Activated CD4-positive, alpha-beta T cell treated with anti-CD3 and anti-CD28 coated beads, Interleukin-2, amount 10 ng/mL, durations not matched to agents 7 days and 5 days (primary cell): Measurements from ENCODE around the gene HRCT1. TPM values are rescaled to one million over a fixed set of nuclear protein-coding genes. Genes with fewer than 3 reads are reported as not detected.
A peak's percentile ranks its signal among the peaks of the same experiment; 100 is the strongest.

Experiments used
- CTCF ChIA-PET: fragments of 350-600 bp; sonication (Branson Sonifier 250); formaldehyde crosslinking; loops from one replicate; lab custom pipeline; 2021; ENCODE audit warnings: antibody characterized with exemption; lab: Charles Lee
- POLR2A ChIA-PET: fragments of 350-600 bp; sonication (Branson Sonifier 250); formaldehyde crosslinking; loops from one replicate; lab custom pipeline; 2021; ENCODE audit warnings: antibody characterized with exemption; lab: Charles Lee
- DNase-seq: peaks from one replicate; pipeline ENCODE4 v3.0.0-alpha.2; 2020
- H3K27ac Mint-ChIP-seq: one replicate; pipeline ENCODE4 v1.8.0; 2021; ENCODE audit warnings: mild to moderate bottlenecking, moderate library complexity, mixed read lengths
- H3K27me3 Mint-ChIP-seq: one replicate; pipeline ENCODE4 v1.8.0; 2021; ENCODE audit warnings: mixed read lengths
- H3K36me3 Mint-ChIP-seq: one replicate; pipeline ENCODE4 v1.8.0; 2021; ENCODE audit warnings: low read depth, mixed read lengths
- H3K4me1 Mint-ChIP-seq: one replicate; pipeline ENCODE4 v1.8.0; 2021; ENCODE audit warnings: mixed read lengths
- H3K4me3 Mint-ChIP-seq: one replicate; pipeline ENCODE4 v1.8.0; 2021; ENCODE audit warnings: mild to moderate bottlenecking, moderate library complexity, mixed read lengths
- H3K9me3 Mint-ChIP-seq: one replicate; pipeline ENCODE4 v1.8.0; 2021; ENCODE audit warnings: mixed read lengths
- total RNA-seq, 2 experiments: library from RNA; stranded (reverse); gene quantifications; one replicate each; pipeline ENCODE4 v1.2.3, GENCODE V29; 2021

Gene HRCT1
- total RNA-seq = not detected

- H3K4me3 Mint-ChIP-seq = no peak within 1 kb of the TSS
- DNase-seq = no peak
- H3K27ac Mint-ChIP-seq = no peak within 1 kb of the TSS
- H3K4me1 Mint-ChIP-seq = peaks cover 45% of the 10 kb centered on the region
- H3K9me3 Mint-ChIP-seq = no peaks in the 10 kb centered on the region
- ChIA-PET CTCF (interaction anchor here (0.6 kb wide), 2 partner anchors 136 to 643 kb away, joined by 3 read pairs; no protein-coding TSS in a partner anchor), POLR2A (no interaction called here)
- peaks cover 1% of the 10 kb centered on the region for H3K36me3 Mint-ChIP-seq
- H3K27me3 Mint-ChIP-seq = peaks cover 3% of the 10 kb centered on the region
These were observed at the start of gene HRCT1 for GRCh38 chr9:35905912-35906679. TSS of gene HRCT1 (plus strand) at chr9:35906202. CDS start at chr9:35906288, 86 bp downstream.

- no peak overlapping the region for H3K27ac Mint-ChIP-seq
- CTCF ChIA-PET = interaction anchor here (1.2 to 1.9 kb wide), 4 partner anchors 9 to 128 kb away, joined by 4 to 7 read pairs (median 5); no protein-coding TSS in a partner anchor
- H3K9me3 Mint-ChIP-seq = no peaks in the 10 kb centered on the region
- DNase-seq = peak; percentile 1
- no peaks in the 10 kb centered on the region for H3K36me3 Mint-ChIP-seq
- H3K27me3 Mint-ChIP-seq = peaks cover 3% of the 10 kb centered on the region
- no peak overlapping the region for H3K4me3 Mint-ChIP-seq
- peaks cover 4% of the 10 kb centered on the region for H3K4me1 Mint-ChIP-seq
- POLR2A ChIA-PET = no interaction called here
These were observed 49.8 kb upstream of the HRCT1 start for GRCh38 chr9:35856206-35856605.

- H3K4me3 Mint-ChIP-seq = no peak overlapping the region
- no peaks in the 10 kb centered on the region for H3K36me3 Mint-ChIP-seq
- H3K27ac Mint-ChIP-seq = no peak overlapping the region
- peaks cover 7% of the 10 kb centered on the region for H3K27me3 Mint-ChIP-seq
- no peaks in the 10 kb centered on the region for H3K9me3 Mint-ChIP-seq
- H3K4me1 Mint-ChIP-seq = peaks cover 4% of the 10 kb centered on the region
- peak; percentile 2 for DNase-seq
- ChIA-PET CTCF (interaction anchor here (1.1 to 1.9 kb wide), 6 partner anchors 8 to 128 kb away, joined by 3 to 7 read pairs (median 4); no protein-coding TSS in a partner anchor), POLR2A (no interaction called here)
These were observed 49.1 kb upstream of the HRCT1 start for GRCh38 chr9:35856882-35857281.

GRCh38 chr9:35858458-35858857 is 47.5 kb upstream of the HRCT1 start:
- POLR2A ChIA-PET = no interaction called here
- H3K9me3 Mint-ChIP-seq = no peaks in the 10 kb centered on the region
- no peaks in the 10 kb centered on the region for H3K36me3 Mint-ChIP-seq
- H3K27ac Mint-ChIP-seq = no peak overlapping the region
- H3K27me3 Mint-ChIP-seq = peaks cover 7% of the 10 kb centered on the region
- H3K4me1 Mint-ChIP-seq = peaks cover 4% of the 10 kb centered on the region
- no peak for DNase-seq
- no peak overlapping the region for H3K4me3 Mint-ChIP-seq
- CTCF ChIA-PET = interaction anchor here (1.1 to 1.9 kb wide), 2 partner anchors 10 to 20 kb away, joined by 4 read pairs; no protein-coding TSS in a partner anchor

- Mint-ChIP-seq H3K27me3 (peaks cover 7% of the 10 kb centered on the region), H3K4me3 (no peak overlapping the region), H3K4me1 (peaks cover 4% of the 10 kb centered on the region), H3K36me3 (no peaks in the 10 kb centered on the region), H3K9me3 (no peaks in the 10 kb centered on the region), H3K27ac (no peak overlapping the region)
- CTCF ChIA-PET = interaction anchor here (0.6 kb wide), 1 partner anchor 88 kb away, joined by 4 read pairs; no protein-coding TSS in a partner anchor
- no peak for DNase-seq
- POLR2A ChIA-PET = no interaction called here
These were observed 46.6 kb upstream of the HRCT1 start for GRCh38 chr9:35859310-35859989.

- peaks cover 7% of the 10 kb centered on the region for H3K27me3 Mint-ChIP-seq
- no peaks in the 10 kb centered on the region for H3K36me3 Mint-ChIP-seq
- ChIA-PET CTCF (no interaction called here), POLR2A (no interaction called here)
- no peak for DNase-seq
- peaks cover 4% of the 10 kb centered on the region for H3K4me1 Mint-ChIP-seq
- no peak overlapping the region for H3K27ac Mint-ChIP-seq
- H3K9me3 Mint-ChIP-seq = no peaks in the 10 kb centered on the region
- H3K4me3 Mint-ChIP-seq = no peak overlapping the region
These were observed 46.0 kb upstream of the HRCT1 start for GRCh38 chr9:35859990-35860339.

- peaks cover 9% of the 10 kb centered on the region for H3K27me3 Mint-ChIP-seq
- POLR2A ChIA-PET = no interaction called here
- H3K4me1 Mint-ChIP-seq = peaks cover 4% of the 10 kb centered on the region
- CTCF ChIA-PET = interaction anchor here (0.7 to 0.9 kb wide), 3 partner anchors 21 to 36 kb away, joined by 3 to 5 read pairs (median 3); no protein-coding TSS in a partner anchor
- H3K27ac Mint-ChIP-seq = no peak overlapping the region
- H3K4me3 Mint-ChIP-seq = no peak overlapping the region
- DNase-seq = no peak
- H3K36me3 Mint-ChIP-seq = no peaks in the 10 kb centered on the region
- H3K9me3 Mint-ChIP-seq = no peaks in the 10 kb centered on the region
These were observed 44.7 kb upstream of the HRCT1 start for GRCh38 chr9:35861161-35861897.

GRCh38 chr9:35862328-35862727 is 43.7 kb upstream of the HRCT1 start:
- H3K27me3 Mint-ChIP-seq = peaks cover 9% of the 10 kb centered on the region
- no peak overlapping the region for H3K27ac Mint-ChIP-seq
- CTCF ChIA-PET = interaction anchor here (1.1 kb wide), 1 partner anchor 72 kb away, joined by 3 read pairs; no protein-coding TSS in a partner anchor
- POLR2A ChIA-PET = no interaction called here
- no peak for DNase-seq
- peaks cover 4% of the 10 kb centered on the region for H3K4me1 Mint-ChIP-seq
- H3K9me3 Mint-ChIP-seq = no peaks in the 10 kb centered on the region
- no peak overlapping the region for H3K4me3 Mint-ChIP-seq
- no peaks in the 10 kb centered on the region for H3K36me3 Mint-ChIP-seq

GRCh38 chr9:35863583-35863982 is 42.4 kb upstream of the HRCT1 start:
- Mint-ChIP-seq H3K4me3 (no peak overlapping the region), H3K27me3 (peaks cover 9% of the 10 kb centered on the region), H3K36me3 (no peaks in the 10 kb centered on the region), H3K9me3 (no peaks in the 10 kb centered on the region), H3K4me1 (peaks cover 2% of the 10 kb centered on the region), H3K27ac (no peak overlapping the region)
- CTCF ChIA-PET = interaction anchor here (1.0 to 1.1 kb wide), 2 partner anchors 9 to 73 kb away, joined by 3 read pairs; no protein-coding TSS in a partner anchor
- no peak for DNase-seq
- POLR2A ChIA-PET = no interaction called here

GRCh38 chr9:35864695-35865255 is 41.2 kb upstream of the HRCT1 start:
- no peak overlapping the region for H3K4me3 Mint-ChIP-seq
- no peaks in the 10 kb centered on the region for H3K9me3 Mint-ChIP-seq
- peaks cover 9% of the 10 kb centered on the region for H3K27me3 Mint-ChIP-seq
- H3K36me3 Mint-ChIP-seq = no peaks in the 10 kb centered on the region
- POLR2A ChIA-PET = no interaction called here
- H3K27ac Mint-ChIP-seq = no peak overlapping the region
- no peak for DNase-seq
- CTCF ChIA-PET = interaction anchor here (1.0 kb wide), 1 partner anchor 10 kb away, joined by 3 read pairs; no protein-coding TSS in a partner anchor
- no peaks in the 10 kb centered on the region for H3K4me1 Mint-ChIP-seq

- no peak overlapping the region for H3K27ac Mint-ChIP-seq
- ChIA-PET POLR2A (no interaction called here), CTCF (no interaction called here)
These were observed 38.5 kb upstream of the HRCT1 start for GRCh38 chr9:35867538-35867937.

GRCh38 chr9:35868933-35869332 is 37.1 kb upstream of the HRCT1 start:
- Mint-ChIP-seq H3K36me3 (no peaks in the 10 kb centered on the region), H3K9me3 (no peaks in the 10 kb centered on the region), H3K27me3 (peaks cover 2% of the 10 kb centered on the region), H3K4me3 (no peak overlapping the region), H3K4me1 (no peaks in the 10 kb centered on the region), H3K27ac (no peak overlapping the region)
- no peak for DNase-seq
- POLR2A ChIA-PET = no interaction called here
- CTCF ChIA-PET = no interaction called here

More at GRCh38 chr9:35867538-35867937, 38.5 kb upstream of the HRCT1 start:
- DNase-seq = no peak
- Mint-ChIP-seq H3K27me3 (peaks cover 2% of the 10 kb centered on the region), H3K4me1 (no peaks in the 10 kb centered on the region), H3K36me3 (no peaks in the 10 kb centered on the region), H3K9me3 (no peaks in the 10 kb centered on the region), H3K4me3 (no peak overlapping the region)
